HEK293 (cell line): ENCODE results near the gene MEGF8.

Source experiments
- EGR2 ChIP-seq: fragments of 450-650 bp; formaldehyde crosslinking; IDR thresholded peaks from 2 replicates; pipeline ENCODE4 v1.5.1; 2016; ENCODE audit warnings: low read depth, missing biosample characterization, missing genetic modification characterization
- KLF1 ChIP-seq: fragments of 450-650 bp; formaldehyde crosslinking; IDR thresholded peaks from 2 replicates; pipeline ENCODE4 v1.5.1; 2016; ENCODE audit warnings: missing biosample characterization, missing genetic modification characterization
- KLF10 ChIP-seq: fragments of 450-650 bp; IDR thresholded peaks from 2 replicates; pipeline ENCODE4 v1.5.1; 2018; ENCODE audit warnings: missing biosample characterization, mild to moderate bottlenecking, missing genetic modification characterization
- MZF1 ChIP-seq: fragments of 450-650 bp; formaldehyde crosslinking; IDR thresholded peaks from 2 replicates; pipeline ENCODE4 v1.5.1; 2017; ENCODE audit warnings: missing biosample characterization, missing genetic modification characterization, borderline replicate concordance
- RBAK ChIP-seq: fragments of 450-650 bp; formaldehyde crosslinking; IDR thresholded peaks from 2 replicates; pipeline ENCODE4 v1.5.1; 2016; ENCODE audit warnings: missing biosample characterization, missing genetic modification characterization
- YY1 ChIP-seq: fragments of 450-650 bp; formaldehyde crosslinking; IDR thresholded peaks from 2 replicates; pipeline ENCODE4 v1.5.1; 2018; ENCODE audit warnings: missing biosample characterization, missing genetic modification characterization
- ZBTB7A ChIP-seq: fragments of 450-650 bp; formaldehyde crosslinking; IDR thresholded peaks from 2 replicates; pipeline ENCODE4 v1.5.1; 2016; ENCODE audit warnings: low read depth, missing biosample characterization, missing genetic modification characterization
- ZFP3 ChIP-seq: fragments of 450-650 bp; formaldehyde crosslinking; IDR thresholded peaks from 2 replicates; pipeline ENCODE4 v1.5.1; 2016; ENCODE audit warnings: low read depth, missing biosample characterization, missing genetic modification characterization
- ZNF10 ChIP-seq: fragments of 450-650 bp; formaldehyde crosslinking; IDR thresholded peaks from 2 replicates; pipeline ENCODE4 v1.5.1; 2017; ENCODE audit warnings: missing biosample characterization, missing genetic modification characterization
- ZNF114 ChIP-seq: fragments of 450-650 bp; formaldehyde crosslinking; IDR thresholded peaks from 2 replicates; pipeline ENCODE4 v1.5.0; 2017; ENCODE audit warnings: missing biosample characterization, missing genetic modification characterization
- ZNF155 ChIP-seq: fragments of 450-650 bp; formaldehyde crosslinking; IDR thresholded peaks from 2 replicates; pipeline ENCODE4 v1.5.1; 2016; ENCODE audit warnings: missing biosample characterization, missing genetic modification characterization
- ZNF248 ChIP-seq: fragments of 450-650 bp; formaldehyde crosslinking; IDR thresholded peaks from 2 replicates; pipeline ENCODE4 v1.5.1; 2017; ENCODE audit warnings: missing biosample characterization, missing genetic modification characterization
- ZNF501 ChIP-seq: fragments of 450-650 bp; formaldehyde crosslinking; IDR thresholded peaks from 2 replicates; pipeline ENCODE4 v1.5.1; 2016; ENCODE audit warnings: missing biosample characterization, missing genetic modification characterization
- ZNF560 ChIP-seq: fragments of 450-650 bp; formaldehyde crosslinking; IDR thresholded peaks from 2 replicates; pipeline ENCODE4 v1.5.1; 2017; ENCODE audit warnings: missing biosample characterization, missing genetic modification characterization, borderline replicate concordance
- ZNF658 ChIP-seq: fragments of 450-650 bp; formaldehyde crosslinking; IDR thresholded peaks from 2 replicates; pipeline ENCODE4; 2016; ENCODE audit warnings: missing biosample characterization, missing genetic modification characterization
- ZNF837 ChIP-seq: fragments of 450-650 bp; formaldehyde crosslinking; IDR thresholded peaks from 2 replicates; pipeline ENCODE4 v1.5.1; 2016; ENCODE audit warnings: missing biosample characterization, missing genetic modification characterization
- ZSCAN23 ChIP-seq: fragments of 450-650 bp; formaldehyde crosslinking; IDR thresholded peaks from 2 replicates; pipeline ENCODE4 v1.5.1; 2016; ENCODE audit warnings: missing biosample characterization, missing genetic modification characterization
- TF ChIP-seq, protein P1 (sequence below): fragments of 450-650 bp; formaldehyde crosslinking; IDR thresholded peaks from 2 replicates; pipeline ENCODE4 v1.5.1; 2017; ENCODE audit warnings: missing biosample characterization, missing genetic modification characterization
- TF ChIP-seq, protein P2 (sequence below): fragments of 450-650 bp; formaldehyde crosslinking; IDR thresholded peaks from 2 replicates; pipeline ENCODE4 v1.5.1; 2016; ENCODE audit warnings: missing biosample characterization, missing genetic modification characterization
- TF ChIP-seq, protein P3 (sequence below): fragments of 450-650 bp; formaldehyde crosslinking; IDR thresholded peaks from 2 replicates; pipeline ENCODE4 v1.5.1; 2016; ENCODE audit warnings: missing biosample characterization, missing genetic modification characterization
- TF ChIP-seq, protein P4 (sequence below): fragments of 450-650 bp; formaldehyde crosslinking; IDR thresholded peaks from 2 replicates; pipeline ENCODE4 v1.5.1; 2016; ENCODE audit warnings: missing biosample characterization, missing genetic modification characterization, borderline replicate concordance
- TF ChIP-seq, protein P5 (sequence below): fragments of 450-650 bp; formaldehyde crosslinking; IDR thresholded peaks from 2 replicates; pipeline ENCODE4 v1.5.1; 2016; ENCODE audit warnings: missing biosample characterization, missing genetic modification characterization, borderline replicate concordance
- TF ChIP-seq, protein P6 (sequence below): fragments of 450-650 bp; formaldehyde crosslinking; IDR thresholded peaks from 2 replicates; pipeline ENCODE4 v1.5.1; 2016; ENCODE audit warnings: missing biosample characterization, missing genetic modification characterization, low read depth
- TF ChIP-seq, protein P7 (sequence below): fragments of 450-650 bp; formaldehyde crosslinking; IDR thresholded peaks from 2 replicates; pipeline ENCODE4; 2016; ENCODE audit warnings: missing biosample characterization, missing genetic modification characterization
- TF ChIP-seq, protein P8 (sequence below): fragments of 450-650 bp; formaldehyde crosslinking; IDR thresholded peaks from 2 replicates; pipeline ENCODE4 v1.5.1; 2016; ENCODE audit warnings: missing biosample characterization, missing genetic modification characterization

Gene MEGF8

DNA sequence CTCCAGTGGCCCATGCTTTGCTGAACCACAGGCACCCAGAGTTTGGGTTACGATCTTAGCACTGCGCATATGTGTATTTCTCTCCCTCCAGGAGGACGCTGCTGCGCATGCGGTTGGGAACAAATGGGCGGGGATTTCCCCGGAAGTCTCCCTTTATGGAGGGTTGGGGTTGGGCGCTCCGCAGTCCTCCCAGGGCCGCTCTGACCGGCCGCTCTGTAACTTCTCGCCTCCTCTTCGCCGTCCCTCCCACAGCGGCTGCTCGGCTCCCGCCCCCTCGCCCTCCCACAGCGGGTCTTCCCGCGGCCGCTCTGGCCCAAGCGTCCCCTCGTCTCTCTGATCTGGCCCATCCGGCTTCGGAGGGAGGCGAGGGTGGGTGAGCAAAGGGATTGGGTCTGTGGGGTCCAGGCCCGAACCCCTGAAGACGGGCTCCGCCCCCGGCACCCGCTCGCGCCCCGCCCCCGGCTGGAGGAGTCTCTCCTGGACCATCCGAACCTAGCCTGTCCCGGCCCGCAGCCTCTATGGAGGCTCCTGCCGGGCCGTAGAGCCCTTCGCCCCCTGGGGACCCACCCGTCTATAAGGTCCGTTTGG lies at the start of gene MEGF8 (continued):
- TF ChIP-seq ZSCAN23 (no peak), ZNF10 (tag by site-specific recombination) (0 out of 2 replicates have a peak, but pooled peaks have one; percentile 22), ZNF501 (tag by site-specific recombination) (no peak; the same call in none of the 2 replicates), ZFP3 (tag by site-specific recombination) (no peak), ZBTB7A (tag by site-specific recombination) (peak; percentile 71; the same call in 1 of the 2 replicates), MZF1 (tag by site-specific recombination) (no peak), ZNF560 (tag by site-specific recombination) (no peak), KLF1 (tag by site-specific recombination) (peak; percentile 57; the same call in 1 of the 2 replicates), YY1 (tag by site-specific recombination) (no peak), ZNF658 (tag by site-specific recombination) (no peak), RBAK (tag by site-specific recombination) (no peak), ZNF114 (tag by site-specific recombination) (no peak), ZNF837 (tag by site-specific recombination) (no peak), KLF10 (tag by site-specific recombination) (no peak; the same call in 1 of the 2 replicates), EGR2 (peak; percentile 98), ZNF248 (tag by site-specific recombination) (no peak), ZNF155 (tag by site-specific recombination) (no peak)
- TF ChIP-seq, protein P1, sequence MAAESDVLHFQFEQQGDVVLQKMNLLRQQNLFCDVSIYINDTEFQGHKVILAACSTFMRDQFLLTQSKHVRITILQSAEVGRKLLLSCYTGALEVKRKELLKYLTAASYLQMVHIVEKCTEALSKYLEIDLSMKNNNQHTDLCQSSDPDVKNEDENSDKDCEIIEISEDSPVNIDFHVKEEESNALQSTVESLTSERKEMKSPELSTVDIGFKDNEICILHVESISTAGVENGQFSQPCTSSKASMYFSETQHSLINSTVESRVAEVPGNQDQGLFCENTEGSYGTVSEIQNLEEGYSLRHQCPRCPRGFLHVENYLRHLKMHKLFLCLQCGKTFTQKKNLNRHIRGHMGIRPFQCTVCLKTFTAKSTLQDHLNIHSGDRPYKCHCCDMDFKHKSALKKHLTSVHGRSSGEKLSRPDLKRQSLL (tag by site-specific recombination): no peak
- TF ChIP-seq, protein P2, sequence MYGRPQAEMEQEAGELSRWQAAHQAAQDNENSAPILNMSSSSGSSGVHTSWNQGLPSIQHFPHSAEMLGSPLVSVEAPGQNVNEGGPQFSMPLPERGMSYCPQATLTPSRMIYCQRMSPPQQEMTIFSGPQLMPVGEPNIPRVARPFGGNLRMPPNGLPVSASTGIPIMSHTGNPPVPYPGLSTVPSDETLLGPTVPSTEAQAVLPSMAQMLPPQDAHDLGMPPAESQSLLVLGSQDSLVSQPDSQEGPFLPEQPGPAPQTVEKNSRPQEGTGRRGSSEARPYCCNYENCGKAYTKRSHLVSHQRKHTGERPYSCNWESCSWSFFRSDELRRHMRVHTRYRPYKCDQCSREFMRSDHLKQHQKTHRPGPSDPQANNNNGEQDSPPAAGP (tag by site-specific recombination): peak; percentile 83
- TF ChIP-seq, protein P3, sequence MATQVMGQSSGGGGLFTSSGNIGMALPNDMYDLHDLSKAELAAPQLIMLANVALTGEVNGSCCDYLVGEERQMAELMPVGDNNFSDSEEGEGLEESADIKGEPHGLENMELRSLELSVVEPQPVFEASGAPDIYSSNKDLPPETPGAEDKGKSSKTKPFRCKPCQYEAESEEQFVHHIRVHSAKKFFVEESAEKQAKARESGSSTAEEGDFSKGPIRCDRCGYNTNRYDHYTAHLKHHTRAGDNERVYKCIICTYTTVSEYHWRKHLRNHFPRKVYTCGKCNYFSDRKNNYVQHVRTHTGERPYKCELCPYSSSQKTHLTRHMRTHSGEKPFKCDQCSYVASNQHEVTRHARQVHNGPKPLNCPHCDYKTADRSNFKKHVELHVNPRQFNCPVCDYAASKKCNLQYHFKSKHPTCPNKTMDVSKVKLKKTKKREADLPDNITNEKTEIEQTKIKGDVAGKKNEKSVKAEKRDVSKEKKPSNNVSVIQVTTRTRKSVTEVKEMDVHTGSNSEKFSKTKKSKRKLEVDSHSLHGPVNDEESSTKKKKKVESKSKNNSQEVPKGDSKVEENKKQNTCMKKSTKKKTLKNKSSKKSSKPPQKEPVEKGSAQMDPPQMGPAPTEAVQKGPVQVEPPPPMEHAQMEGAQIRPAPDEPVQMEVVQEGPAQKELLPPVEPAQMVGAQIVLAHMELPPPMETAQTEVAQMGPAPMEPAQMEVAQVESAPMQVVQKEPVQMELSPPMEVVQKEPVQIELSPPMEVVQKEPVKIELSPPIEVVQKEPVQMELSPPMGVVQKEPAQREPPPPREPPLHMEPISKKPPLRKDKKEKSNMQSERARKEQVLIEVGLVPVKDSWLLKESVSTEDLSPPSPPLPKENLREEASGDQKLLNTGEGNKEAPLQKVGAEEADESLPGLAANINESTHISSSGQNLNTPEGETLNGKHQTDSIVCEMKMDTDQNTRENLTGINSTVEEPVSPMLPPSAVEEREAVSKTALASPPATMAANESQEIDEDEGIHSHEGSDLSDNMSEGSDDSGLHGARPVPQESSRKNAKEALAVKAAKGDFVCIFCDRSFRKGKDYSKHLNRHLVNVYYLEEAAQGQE (tag by site-specific recombination): no peak
- TF ChIP-seq, protein P4, sequence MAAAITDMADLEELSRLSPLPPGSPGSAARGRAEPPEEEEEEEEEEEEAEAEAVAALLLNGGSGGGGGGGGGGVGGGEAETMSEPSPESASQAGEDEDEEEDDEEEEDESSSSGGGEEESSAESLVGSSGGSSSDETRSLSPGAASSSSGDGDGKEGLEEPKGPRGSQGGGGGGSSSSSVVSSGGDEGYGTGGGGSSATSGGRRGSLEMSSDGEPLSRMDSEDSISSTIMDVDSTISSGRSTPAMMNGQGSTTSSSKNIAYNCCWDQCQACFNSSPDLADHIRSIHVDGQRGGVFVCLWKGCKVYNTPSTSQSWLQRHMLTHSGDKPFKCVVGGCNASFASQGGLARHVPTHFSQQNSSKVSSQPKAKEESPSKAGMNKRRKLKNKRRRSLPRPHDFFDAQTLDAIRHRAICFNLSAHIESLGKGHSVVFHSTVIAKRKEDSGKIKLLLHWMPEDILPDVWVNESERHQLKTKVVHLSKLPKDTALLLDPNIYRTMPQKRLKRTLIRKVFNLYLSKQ (tag by site-specific recombination): no peak
- TF ChIP-seq, protein P5, sequence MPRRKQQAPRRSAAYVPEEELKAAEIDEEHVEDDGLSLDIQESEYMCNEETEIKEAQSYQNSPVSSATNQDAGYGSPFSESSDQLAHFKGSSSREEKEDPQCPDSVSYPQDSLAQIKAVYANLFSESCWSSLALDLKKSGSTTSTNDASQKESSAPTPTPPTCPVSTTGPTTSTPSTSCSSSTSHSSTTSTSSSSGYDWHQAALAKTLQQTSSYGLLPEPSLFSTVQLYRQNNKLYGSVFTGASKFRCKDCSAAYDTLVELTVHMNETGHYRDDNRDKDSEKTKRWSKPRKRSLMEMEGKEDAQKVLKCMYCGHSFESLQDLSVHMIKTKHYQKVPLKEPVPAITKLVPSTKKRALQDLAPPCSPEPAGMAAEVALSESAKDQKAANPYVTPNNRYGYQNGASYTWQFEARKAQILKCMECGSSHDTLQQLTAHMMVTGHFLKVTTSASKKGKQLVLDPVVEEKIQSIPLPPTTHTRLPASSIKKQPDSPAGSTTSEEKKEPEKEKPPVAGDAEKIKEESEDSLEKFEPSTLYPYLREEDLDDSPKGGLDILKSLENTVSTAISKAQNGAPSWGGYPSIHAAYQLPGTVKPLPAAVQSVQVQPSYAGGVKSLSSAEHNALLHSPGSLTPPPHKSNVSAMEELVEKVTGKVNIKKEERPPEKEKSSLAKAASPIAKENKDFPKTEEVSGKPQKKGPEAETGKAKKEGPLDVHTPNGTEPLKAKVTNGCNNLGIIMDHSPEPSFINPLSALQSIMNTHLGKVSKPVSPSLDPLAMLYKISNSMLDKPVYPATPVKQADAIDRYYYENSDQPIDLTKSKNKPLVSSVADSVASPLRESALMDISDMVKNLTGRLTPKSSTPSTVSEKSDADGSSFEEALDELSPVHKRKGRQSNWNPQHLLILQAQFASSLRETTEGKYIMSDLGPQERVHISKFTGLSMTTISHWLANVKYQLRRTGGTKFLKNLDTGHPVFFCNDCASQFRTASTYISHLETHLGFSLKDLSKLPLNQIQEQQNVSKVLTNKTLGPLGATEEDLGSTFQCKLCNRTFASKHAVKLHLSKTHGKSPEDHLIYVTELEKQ: no peak
- TF ChIP-seq, protein P6, sequence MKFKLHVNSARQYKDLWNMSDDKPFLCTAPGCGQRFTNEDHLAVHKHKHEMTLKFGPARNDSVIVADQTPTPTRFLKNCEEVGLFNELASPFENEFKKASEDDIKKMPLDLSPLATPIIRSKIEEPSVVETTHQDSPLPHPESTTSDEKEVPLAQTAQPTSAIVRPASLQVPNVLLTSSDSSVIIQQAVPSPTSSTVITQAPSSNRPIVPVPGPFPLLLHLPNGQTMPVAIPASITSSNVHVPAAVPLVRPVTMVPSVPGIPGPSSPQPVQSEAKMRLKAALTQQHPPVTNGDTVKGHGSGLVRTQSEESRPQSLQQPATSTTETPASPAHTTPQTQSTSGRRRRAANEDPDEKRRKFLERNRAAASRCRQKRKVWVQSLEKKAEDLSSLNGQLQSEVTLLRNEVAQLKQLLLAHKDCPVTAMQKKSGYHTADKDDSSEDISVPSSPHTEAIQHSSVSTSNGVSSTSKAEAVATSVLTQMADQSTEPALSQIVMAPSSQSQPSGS (tag by site-specific recombination): no peak
- TF ChIP-seq, protein P7, sequence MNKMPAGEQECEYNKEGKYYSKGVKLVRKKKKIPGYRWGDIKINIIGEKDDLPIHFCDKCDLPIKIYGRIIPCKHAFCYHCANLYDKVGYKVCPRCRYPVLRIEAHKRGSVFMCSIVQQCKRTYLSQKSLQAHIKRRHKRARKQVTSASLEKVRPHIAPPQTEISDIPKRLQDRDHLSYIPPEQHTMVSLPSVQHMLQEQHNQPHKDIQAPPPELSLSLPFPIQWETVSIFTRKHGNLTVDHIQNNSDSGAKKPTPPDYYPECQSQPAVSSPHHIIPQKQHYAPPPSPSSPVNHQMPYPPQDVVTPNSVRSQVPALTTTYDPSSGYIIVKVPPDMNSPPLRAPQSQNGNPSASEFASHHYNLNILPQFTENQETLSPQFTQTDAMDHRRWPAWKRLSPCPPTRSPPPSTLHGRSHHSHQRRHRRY: no peak
- TF ChIP-seq, protein P8, sequence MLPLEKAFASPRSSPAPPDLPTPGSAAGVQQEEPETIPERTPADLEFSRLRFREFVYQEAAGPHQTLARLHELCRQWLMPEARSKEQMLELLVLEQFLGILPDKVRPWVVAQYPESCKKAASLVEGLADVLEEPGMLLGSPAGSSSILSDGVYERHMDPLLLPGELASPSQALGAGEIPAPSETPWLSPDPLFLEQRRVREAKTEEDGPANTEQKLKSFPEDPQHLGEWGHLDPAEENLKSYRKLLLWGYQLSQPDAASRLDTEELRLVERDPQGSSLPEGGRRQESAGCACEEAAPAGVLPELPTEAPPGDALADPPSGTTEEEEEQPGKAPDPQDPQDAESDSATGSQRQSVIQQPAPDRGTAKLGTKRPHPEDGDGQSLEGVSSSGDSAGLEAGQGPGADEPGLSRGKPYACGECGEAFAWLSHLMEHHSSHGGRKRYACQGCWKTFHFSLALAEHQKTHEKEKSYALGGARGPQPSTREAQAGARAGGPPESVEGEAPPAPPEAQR (tag by site-specific recombination): no peak
